Measurements from ENCODE around the gene FAM13C.

DNA sequence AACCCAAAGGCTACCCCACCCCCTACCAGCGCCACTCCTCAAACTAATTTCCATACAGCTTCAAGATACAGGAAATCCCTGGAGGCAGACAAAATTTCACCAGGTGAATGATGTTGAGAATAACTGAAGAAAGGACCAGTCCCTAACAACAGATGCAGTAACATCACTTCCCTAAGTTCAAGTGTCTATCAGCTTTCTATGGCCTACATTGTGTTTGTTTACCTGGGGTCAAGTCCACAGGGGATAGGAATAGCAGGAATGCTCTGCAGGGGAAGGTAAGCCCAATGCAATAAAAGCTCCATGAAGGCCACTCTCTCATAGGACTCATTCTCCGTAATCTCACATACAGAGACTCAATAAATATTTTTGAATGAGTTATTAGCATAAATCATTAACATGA, 26.9 kb downstream of the FAM13C start:
- TF ChIP-seq POLR2AphosphoS5 (IDR thresholded peaks at IDR 0.05; ENCODE audit: borderline replicate concordance, low read depth, low read length) (no peak), FOXP2 (optimal IDR thresholded peaks at IDR 0.05; ENCODE audit: control extremely low read depth, extremely low read length, insufficient read depth) (no peak)
